CD1c-positive myeloid dendritic cell (primary cell): ENCODE results near the gene S100A2.
A peak's percentile ranks its signal among the peaks of the same experiment; 100 is the strongest.

Source experiments
- DNase-seq: peaks from one replicate; pipeline ENCODE4 v3.0.0-alpha.2; 2016; ENCODE audit errors: extremely low spot score

Gene S100A2

DNA sequence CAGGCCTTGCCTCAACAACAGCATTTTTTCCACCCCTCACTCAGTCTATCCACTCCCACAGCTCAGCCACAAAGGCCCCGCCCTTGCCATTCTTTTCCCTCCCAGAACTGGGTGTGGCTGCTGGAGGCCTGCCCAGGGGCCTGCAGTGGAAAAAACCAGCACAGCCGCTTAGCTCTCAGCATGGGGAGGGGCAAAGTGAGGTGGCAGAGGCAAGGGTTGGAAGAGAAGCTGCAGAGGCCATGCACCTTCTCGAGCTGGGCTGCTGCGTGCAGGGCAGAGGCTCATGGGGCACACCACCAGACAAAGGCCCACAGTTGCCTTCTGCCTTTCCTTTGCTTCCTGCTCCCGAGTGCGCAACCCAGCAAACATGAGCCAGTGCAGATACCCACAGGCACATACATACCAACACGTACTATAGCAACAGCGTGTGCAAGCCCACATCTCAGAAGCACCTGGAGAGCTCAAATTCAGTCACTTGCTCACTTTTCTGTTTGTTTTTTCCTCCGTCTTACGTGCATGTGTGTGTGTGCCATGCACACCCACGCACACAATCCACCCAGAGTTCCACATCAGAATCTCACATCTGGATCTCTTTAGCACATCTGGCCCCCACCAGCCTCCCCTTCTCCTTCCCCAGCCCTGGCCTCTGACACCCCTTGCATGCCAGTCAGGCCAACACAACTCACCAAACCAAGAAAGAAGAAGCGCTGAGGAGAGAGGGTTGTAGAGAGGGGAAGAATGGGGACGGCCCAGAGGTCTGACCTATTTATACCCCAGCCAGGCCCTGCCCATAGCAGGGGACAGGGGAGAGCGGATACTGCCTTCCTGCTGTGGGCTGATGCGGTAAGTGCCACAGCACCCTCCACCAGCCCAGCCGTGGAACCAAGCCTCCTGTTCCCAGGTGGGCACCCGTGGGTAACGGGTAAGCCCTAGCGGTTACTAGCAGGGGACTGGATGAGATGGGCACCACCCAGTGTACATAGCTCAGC, 20.3 kb downstream of the S100A2 start, which contains the start of gene S100A4:
TSS of gene S100A4 (minus strand) at position 740 of the 989 bp plus-strand sequence. CDS start 1,012 bp downstream, outside the sequence.
- DNase-seq = peak; percentile 84

DNA sequence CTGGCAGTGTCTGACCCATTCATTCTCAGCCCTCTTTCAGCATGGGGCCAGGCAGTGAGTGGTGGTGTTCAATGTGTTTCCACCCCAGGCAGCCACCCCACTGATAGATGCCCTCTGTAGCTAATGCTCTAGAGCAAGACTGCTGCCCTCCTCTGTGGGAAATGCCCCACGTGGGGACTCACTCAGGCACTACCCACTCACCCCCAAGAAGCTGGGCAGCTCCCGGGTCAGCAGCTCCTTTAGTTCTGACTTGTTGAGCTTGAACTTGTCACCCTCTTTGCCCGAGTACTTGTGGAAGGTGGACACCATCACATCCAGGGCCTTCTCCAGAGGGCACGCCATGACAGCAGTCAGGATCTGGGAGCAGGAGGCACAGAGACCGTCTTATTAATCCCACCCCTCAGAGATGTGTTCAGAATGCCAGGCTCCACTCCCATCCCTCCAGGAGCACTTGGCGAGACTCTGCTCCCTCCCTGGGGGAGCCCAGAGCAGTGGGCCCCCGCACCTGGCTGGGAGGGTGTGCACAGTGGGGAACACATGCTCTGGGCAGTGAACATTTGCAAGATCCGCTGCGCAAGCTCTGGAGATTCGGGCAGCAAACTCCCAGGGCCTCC, 21.1 kb downstream of the S100A2 start:
- DNase-seq = no peak

DNA sequence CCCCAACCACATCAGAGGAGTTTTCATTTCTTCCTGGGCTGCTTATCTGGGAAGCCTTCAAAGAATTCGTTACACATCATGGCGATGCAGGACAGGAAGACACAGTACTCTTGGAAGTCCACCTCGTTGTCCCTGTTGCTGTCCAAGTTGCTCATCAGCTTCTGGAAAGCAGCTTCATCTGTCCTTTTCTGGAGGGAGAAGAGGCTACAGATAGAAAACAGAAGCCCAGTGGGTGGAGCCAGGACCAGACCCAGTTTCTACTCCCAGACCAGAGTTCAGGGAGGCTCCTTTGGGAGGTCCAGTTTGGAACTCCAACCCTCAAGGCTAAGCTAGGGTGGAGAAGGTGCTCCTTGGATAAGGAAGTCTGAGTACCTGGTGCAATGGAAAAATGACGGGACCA, 21.9 kb downstream of the S100A2 start:
- DNase-seq = no peak

DNA sequence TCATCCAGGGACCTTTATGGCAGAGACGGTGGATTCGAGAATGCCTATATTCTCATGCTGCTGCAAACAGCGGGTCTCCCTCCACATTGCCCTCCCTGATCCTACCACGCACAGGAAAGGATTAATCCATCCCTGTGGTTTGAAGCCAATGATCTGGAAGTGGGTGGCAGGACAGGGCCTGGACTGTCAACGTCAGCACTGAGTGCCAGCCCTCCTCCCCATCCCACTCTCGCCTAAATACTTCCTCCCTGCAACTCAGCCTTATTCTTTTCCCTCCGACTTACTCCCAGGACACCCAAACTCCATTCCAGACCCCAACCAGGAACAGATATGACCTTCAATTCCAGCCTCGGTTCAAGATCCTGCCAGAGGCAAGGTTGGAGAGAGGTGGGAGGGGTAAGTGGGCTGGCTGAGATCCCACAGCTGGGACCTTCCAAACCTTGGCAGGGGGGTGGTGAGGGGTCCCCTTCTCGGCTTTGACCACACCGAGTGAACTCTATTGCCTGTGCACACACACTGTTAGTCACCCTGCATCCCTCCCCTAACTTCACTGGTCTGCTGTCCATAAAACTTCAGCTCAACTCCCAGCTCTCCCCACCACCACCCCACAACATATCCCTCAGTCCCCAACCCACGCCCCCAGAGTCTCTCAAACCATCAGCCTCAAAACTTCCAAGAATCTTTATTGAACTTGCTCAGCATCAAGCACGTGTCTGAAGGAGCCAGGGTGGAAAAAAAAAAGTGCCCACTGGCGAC, 22.5 kb downstream of the S100A2 start:
- no peak for DNase-seq

DNA sequence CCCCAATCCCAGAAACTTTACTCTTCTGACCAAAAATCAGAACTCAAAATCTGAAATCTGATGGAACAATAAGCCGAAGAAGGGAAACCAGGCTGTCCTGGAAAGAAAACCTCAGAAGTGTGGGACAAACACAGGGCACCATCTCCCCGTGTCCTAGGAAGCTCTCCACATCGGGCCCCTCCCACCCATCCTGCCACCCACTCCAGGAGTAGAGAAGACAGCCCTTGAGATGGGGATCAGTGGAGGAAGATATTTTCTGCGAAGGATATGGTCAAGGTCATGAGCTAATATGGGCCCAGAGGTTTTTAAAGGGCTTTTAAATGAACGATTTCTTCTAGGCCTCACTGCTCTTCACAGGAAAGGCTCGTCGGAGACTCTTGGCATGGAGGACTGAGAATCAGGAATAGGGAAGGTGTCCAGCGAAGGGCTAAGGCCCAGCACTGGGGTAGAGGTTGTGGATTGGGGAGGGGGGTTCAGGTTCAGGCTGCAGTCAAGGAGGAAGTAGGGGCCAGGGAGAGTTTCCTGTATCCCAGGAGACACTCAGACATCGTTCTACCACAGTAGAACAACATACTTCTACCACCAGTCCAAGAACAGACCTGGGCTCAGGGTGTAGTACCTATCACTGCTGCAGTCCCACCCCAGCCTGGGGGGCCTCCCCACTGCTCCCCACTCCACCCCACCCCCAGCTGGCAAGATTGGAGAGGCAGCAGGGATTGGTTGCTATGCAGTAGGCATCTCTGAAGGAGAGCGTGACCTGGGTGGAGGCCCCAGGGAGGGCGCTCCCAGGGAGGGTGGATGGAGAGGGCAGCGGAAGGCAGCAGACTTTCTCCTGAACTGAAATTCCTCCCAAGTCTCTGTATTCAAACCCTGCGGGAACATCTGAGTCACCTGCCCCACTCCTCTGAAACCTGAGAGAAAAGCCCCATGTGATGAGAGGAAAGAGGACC, 23.7 kb downstream of the S100A2 start:
- peak; percentile 37 for DNase-seq

DNA sequence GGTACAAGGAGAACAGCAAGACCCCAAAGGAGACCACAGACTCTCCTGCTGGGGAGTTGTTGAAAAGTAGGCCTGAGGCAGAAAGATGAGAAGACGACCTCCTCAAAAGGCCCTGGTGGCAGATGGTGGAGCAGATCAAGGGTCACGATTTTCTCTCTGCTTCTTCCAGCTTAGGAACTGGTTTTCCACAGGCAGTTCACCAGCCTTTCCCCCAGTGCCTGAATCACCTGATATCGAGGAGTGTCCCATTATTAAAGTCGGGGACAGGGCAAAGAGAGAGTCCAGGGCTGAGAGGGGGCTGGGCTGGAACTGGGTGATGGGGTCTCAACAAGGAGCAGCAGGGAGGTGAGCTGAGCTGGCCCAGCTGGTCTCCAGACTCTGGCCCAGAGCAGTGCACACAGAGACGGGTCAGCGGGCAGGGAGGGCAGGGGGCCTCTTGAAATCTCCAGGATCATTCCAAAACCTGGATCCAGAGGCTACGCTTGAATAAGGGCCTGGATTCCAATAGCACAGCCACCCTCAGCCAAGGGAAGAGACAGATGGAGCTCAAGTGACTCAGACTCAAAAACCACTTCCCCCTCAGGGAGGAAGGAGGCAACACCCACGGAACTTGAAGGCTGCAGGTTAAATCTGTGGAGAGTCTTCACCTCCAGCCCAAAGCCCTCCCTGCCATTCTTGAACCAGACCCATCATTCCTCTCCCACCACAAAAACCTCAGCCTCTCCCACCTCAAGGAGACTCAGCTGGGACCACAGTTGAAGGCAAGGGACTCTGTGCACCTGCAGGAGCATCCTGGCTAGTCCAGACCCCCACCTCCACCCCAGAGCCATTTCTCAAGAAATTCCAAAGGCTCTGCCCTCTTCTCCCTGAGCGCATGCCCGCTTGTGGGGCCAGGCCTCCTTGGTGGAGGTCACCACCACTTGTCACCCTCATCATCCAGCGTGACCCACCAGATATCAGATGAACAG, 25.0 kb downstream of the S100A2 start, which contains the start of gene S100A5:
TSS of gene S100A5 (minus strand) at position 541 of the 968 bp plus-strand sequence. CDS start 743 bp downstream, outside the sequence.
- peak; percentile 80 for DNase-seq

DNA sequence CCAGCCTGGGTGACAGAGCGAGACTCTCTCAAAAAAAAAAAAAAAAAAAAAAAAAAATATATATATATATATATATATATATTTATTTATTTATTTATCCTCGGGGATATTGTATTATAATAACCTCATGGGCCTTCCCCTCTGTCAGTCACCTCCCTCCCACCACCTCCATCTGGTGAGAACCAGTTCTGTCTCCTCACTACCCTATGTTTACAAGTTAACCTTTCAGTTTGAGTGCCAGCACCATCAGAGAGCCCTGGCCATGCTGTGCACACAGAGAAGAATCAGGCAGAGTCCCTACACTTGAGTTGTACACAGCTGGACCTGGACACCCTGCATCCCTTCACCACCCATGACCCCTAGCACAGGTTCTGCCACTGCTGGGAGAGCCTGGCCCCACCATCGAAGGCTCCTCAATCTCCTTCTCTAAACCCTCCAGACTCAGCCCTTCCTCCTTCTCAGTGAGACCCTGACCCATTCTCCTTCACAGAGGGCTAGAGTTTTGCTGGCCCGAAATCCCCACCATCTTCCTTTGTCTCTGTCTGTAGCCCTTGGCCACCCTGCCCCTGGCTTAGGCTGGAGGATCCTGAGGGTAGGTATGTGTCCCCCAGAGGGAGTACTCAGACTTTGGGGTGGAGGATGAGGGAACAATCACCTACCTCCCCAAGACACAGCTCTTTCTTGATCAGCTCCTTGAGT, 26.1 kb downstream of the S100A2 start:
- no peak for DNase-seq

DNA sequence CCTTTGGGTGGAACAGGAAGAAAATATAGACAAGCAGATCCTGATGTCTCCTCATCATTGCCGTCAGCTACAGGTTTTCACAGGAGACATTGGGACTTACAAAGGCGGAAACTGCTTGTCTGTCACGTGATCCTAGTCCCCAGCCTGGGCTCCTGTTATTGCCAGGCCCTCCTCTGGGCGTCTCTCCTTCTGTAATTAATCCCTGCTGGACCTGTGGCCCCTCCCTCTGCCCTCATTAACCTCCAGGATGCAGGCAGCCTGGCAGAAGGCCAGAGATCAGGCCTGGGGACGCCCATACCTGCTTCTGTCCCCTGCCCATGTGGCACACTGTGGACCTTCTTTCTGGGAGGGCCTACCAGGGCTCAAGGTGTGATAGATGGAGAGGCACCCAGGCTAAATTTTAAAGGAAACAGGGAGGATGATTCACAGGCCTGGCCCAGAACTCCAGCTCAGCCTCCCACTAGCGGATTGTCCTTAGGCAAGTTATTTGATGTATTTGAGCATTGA, 27.3 kb downstream of the S100A2 start:
- no peak for DNase-seq

DNA sequence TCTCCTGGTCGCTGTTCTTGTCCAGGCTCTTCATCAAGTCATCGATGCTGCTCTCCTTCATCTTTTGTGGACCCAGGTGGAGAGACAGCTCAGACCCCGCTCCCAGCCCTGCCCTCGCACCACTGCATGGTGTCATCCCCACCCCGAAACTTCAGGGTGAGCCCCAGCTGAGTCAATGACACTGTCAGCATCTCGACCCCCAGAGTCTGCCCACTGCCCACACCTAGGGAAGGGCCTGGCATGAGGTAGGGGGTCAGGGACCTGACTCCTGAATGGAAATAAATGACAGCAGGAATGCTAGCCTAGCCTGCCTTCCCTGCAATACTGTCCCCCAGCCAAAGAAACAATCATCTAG, 28.3 kb downstream of the S100A2 start:
- DNase-seq = no peak

DNA sequence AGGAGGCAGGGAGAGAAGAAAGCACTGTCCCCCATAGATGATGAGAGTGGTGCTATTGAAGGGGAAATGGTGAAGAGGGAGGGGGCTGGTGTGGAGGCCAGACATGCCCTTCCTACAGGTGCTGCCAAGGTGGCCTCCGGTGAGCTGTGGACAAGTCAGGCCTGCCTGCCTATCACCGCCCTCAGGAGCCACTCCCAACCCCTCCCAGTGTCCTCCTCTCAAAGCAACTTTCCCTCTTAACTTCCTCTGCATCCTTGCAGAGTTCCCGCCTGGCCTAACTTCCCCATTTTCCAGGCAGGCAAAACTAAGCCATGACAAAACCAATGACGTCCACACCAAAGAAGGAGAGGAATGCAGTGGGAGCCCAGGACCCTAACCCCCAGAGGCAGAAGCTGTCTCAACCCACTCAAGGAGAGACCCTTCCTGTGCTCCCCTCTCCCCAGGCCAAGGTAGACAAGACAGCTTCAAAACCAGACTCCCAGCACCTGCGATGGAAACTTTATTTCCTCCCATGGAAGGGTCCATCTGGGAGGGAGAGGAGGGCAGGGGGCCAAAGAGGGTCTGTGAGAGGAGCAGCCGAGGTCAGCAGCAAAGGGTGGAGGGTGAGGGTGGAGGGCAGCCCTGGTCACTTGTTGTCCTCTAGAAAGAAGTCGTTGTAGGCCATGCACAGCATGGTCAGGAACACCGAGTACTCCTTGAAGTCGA, 28.8 kb downstream of the S100A2 start:
- DNase-seq = peak; percentile 64

DNA sequence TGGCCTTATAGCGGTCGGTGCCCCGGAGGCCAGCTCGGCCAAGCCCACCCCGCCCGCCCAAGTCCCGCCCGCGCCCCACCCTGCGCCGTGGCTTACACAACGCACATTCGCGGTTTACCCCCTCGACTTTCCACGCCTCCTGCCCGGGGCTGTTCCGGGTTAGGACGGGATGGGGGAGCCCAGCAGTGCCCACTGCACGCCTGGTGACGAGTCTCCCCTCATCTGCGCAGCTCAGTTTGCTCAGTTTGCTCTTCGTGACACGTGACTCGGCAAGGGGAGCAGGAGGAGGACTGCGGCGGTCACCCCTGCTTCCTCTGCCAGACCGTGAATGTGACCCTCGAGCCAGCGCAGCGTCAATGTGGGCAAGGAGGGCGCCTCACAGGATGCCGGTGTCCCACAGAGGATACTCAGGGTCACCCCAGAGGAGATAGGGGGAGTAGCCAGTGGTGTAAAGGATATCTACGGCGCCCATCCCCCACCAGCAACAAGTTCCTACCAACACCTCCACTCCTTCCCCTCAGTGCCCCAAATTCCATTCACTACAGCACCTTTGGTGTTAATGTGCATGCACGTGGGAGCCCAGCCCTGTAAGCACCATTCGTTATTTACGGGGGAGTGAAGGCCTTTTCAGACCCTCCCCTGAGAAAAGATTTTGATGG, 29.5 kb downstream of the S100A2 start:
- DNase-seq = peak; percentile 87

DNA sequence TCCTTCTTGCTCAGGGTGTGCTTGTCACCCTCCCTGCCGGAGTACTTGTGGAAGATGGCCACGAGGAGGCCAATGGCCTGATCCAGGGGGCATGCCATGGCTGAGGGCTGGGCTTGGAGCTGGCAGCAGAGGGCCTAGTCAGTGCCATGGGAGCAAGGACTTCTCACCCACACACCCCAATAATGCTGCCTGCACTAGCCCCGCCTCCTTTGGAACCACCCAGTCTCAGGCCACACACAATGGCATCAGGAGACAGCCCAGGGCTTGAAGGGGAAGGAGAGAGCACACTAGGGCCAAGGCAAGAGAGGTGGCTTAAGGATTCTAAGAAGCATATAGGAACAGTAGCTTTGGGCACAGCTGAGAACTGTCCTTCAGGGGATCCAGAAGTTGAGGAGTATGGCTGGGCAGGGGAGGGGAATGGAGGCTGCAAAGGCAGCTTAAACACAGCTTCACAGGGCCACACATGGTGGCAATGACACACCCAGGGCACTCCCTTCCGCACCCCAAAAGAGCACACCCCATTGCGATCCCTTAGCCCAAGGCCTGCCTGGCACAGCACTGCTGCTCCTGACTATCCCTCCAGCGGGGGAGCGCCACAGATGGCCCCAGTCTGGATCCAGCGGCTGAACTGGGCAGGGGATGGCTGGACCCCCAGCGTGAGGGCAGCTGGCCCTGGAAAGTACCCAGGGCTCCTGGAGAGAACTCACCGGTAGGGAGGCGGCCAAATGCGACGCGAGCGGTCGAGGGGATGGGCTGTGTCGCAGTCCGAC, 30.2 kb downstream of the S100A2 start, which contains the start of gene S100A6:
TSS of gene S100A6 (minus strand) at position 750 of the 770 bp plus-strand sequence. CDS start at position 98, 652 bp downstream.
- DNase-seq = peak; percentile 77

DNA sequence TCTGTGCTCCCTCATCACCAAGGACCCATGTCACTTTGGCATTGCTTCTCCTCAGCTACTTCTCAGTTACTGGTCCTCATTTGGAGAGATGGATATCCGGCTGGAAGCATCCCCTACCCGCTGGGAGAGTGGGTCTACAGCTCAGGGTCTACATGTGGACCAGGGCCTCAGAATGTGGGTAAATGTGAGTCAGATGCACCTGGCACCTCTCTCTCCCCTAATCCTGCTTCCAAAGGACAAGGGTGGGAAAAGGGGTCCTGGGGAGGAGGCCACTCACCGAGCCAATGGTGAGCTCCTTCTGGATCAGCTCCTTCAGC, 30.8 kb downstream of the S100A2 start:
- no peak for DNase-seq

DNA sequence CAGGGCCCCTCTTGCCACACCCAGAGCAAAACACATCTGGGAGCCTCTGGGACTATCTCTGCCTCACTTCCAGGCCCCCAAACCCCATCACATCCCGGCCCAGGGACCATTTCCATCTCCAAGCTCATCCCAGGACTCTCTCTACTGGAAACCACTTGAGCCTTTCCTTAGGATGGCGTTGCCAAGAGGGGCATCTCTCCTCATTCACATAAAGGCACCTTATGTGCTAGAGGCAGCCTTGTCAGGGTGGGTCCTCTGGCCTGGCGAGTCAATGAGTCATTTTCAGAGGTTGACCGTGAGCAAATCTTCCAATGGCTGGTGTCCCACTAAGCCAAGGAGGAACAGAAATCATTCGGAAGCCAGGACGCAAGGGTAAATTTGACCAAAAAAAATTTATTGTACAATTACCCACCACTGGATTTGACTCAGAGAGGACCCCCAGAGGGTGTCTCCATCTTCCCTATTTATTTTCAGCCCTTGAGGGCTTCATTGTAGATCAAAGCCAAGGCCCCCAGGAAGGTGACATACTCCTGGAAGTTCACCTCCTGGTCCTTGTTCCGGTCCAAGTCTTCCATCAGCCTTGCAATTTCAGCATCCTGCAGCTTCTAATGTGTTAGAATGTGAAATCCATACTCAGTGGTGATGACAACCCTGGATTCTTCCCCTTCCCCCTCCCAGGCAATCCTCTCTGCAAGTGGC, 31.3 kb downstream of the S100A2 start:
- DNase-seq = no peak

DNA sequence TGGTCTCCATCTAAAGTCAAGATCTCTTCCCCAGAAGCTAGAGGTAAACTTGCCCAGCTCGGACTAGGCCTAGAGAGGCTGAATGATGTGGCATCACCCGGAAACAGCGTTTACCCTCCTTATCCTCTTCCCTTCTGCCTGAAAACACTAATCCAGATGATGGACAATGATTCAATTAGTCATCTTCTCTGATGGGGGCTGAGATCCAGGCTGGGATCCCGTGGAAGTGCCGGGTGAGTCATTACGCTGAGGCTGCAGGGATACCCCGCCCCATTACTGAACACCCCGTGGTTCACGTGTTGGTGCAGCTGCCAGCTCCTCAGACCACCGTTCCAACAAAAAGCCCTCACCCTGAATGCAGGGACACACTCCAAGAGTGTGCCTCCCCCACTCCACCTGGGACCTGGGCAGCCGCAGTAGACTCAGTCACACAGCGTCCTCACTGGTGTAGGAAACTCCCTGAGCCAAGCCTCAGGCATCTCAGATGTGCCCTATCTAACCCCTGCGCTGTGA, 31.9 kb downstream of the S100A2 start:
- no peak for DNase-seq
